Endothelial cell of umbilical vein (primary cell): ENCODE results near the gene DENND1A. TPM values are rescaled to one million over a fixed set of nuclear protein-coding genes. Genes with fewer than 3 reads are reported as not detected.

Experiments used
- BruUV-seq: library from RNA; stranded (reverse); fragments of 400-500 nt; replicated peaks from 2 replicates; lab custom pipeline; 2021; lab: Mats Ljungman, UMichigan
- CTCF ChIA-PET: fragments of 300-600, 350-600 bp; sonication (Branson Sonifier 250); formaldehyde crosslinking; loops from one replicate; lab custom pipeline; 2021; ENCODE audit warnings: antibody characterized with exemption, inconsistent platforms; lab: Charles Lee
- POLR2A ChIA-PET: fragments of 300-600, 350-600 bp; sonication (Branson Sonifier 250); formaldehyde crosslinking; loops from one replicate; lab custom pipeline; 2021; ENCODE audit warnings: antibody characterized with exemption, inconsistent platforms; lab: Charles Lee
- DNase-seq: peaks from one replicate; pipeline ENCODE4 v3.0.0-alpha.2; 2011; ENCODE audit warnings: low read depth, low spot score
- FAIRE-seq: peaks from 2 replicates; lab custom pipeline; 2011; peaks lifted over from hg19 to GRCh38; lab: Jason Lieb, UNC
- H2AFZ ChIP-seq: 2 replicates; pipeline ENCODE4 v1.6.0; 2012; ENCODE audit warnings: low read depth, low read length, control low read depth, inconsistent platforms
- H3K27ac ChIP-seq: 2 replicates; pipeline ENCODE4 v1.5.1; 2011; ENCODE audit warnings: low read depth, mild to moderate bottlenecking, control low read depth, low read length, moderate library complexity; ENCODE audit not compliant: insufficient read depth
- H3K27me3 ChIP-seq, 2 experiments: 2 replicates each; pipeline versions ENCODE4 v1.6.0 to v1.6.1; 2011; ENCODE audit warnings: low read length in 2 of 2, mixed read lengths in 1 of 2; ENCODE audit not compliant: control insufficient read depth in 2 of 2, insufficient read depth in 2 of 2
- H3K36me3 ChIP-seq, 2 experiments: 2 replicates in 1 of 2; 3 replicates in 1 of 2; pipeline ENCODE4 v1.5.1; 2011; ENCODE audit warnings: low read length in 2 of 2, mild to moderate bottlenecking in 1 of 2, moderate library complexity in 1 of 2; ENCODE audit not compliant: control insufficient read depth in 2 of 2, insufficient read depth in 2 of 2; ENCODE audit errors: extremely low read depth in 1 of 2
- H3K4me1 ChIP-seq: 3 replicates; pipeline ENCODE4 v1.5.1; 2011; ENCODE audit warnings: mild to moderate bottlenecking, low read length; ENCODE audit not compliant: control insufficient read depth, insufficient read depth; ENCODE audit errors: extremely low read depth
- H3K4me2 ChIP-seq: 2 replicates; pipeline ENCODE4 v1.6.1; 2011; ENCODE audit warnings: low read length, control low read depth, mixed read lengths; ENCODE audit not compliant: insufficient read depth
- H3K4me3 ChIP-seq, 3 experiments: fragments of 200-600 bp in 1 of 3; sonication (generic), shearing (Covaris generic) in 1 of 3; replicated peaks in 1 of 3; 2 replicates each; pipeline ENCODE4 v1.5.1; 2011 to 2016; ENCODE audit warnings: control low read depth in 3 of 3, low read length in 3 of 3, mild to moderate bottlenecking in 2 of 3, inconsistent platforms in 1 of 3, low read depth in 1 of 3, moderate library complexity in 1 of 3; ENCODE audit not compliant: insufficient read depth in 1 of 3
- H3K79me2 ChIP-seq: 2 replicates; pipeline ENCODE4 v1.6.0; 2012; ENCODE audit warnings: low read length, inconsistent platforms; ENCODE audit not compliant: control insufficient read depth, insufficient read depth
- H3K9ac ChIP-seq: replicated peaks from 2 replicates; pipeline ENCODE3; 2011; ENCODE audit warnings: low read length, control low read depth; ENCODE audit not compliant: insufficient read depth; ENCODE audit errors: extremely low read depth
- H3K9me1 ChIP-seq: replicated peaks from 3 replicates; pipeline ENCODE4 v1.6.0; 2011; ENCODE audit warnings: mild to moderate bottlenecking, low read length; ENCODE audit not compliant: control insufficient read depth, insufficient read depth; ENCODE audit errors: extremely low read depth
- H3K9me3 ChIP-seq: replicated peaks from 2 replicates; pipeline ENCODE4 v1.5.1; 2012; ENCODE audit warnings: low read length, inconsistent platforms; ENCODE audit not compliant: control insufficient read depth, insufficient read depth
- H4K20me1 ChIP-seq: replicated peaks from 2 replicates; pipeline ENCODE3; 2011; ENCODE audit warnings: mild to moderate bottlenecking, low read length; ENCODE audit not compliant: control insufficient read depth, insufficient read depth; ENCODE audit errors: extremely low read depth
- CTCF ChIP-seq, 2 donors: IDR thresholded peaks; 1 replicate in 1 of 2; 2 replicates in 1 of 2; pipeline ENCODE4 v1.5.1; 2011; ENCODE audit warnings: low read length in 2 of 2, mild to moderate bottlenecking in 2 of 2, moderate library complexity in 2 of 2, control low read depth in 1 of 2, inconsistent platforms in 1 of 2, low read depth in 1 of 2; ENCODE audit not compliant: insufficient read depth in 1 of 2; ENCODE audit errors: extremely low read depth in 1 of 2
- EZH2 ChIP-seq: IDR thresholded peaks from 2 replicates; pipeline ENCODE4 v1.6.1; 2012; ENCODE audit warnings: borderline replicate concordance, low read depth, mild to moderate bottlenecking, moderate library complexity, low read length, inconsistent platforms; ENCODE audit not compliant: severe bottlenecking
- FOS ChIP-seq: IDR thresholded peaks from 2 replicates; pipeline ENCODE4 v1.6.1; 2011; ENCODE audit warnings: mild to moderate bottlenecking, low read length, moderate library complexity, borderline replicate concordance; ENCODE audit not compliant: insufficient read depth
- GATA2 ChIP-seq: IDR thresholded peaks from 2 replicates; pipeline ENCODE4 v1.7.0; 2011; ENCODE audit warnings: low read depth, mild to moderate bottlenecking, moderate library complexity, mixed read lengths, low read length; ENCODE audit not compliant: insufficient read length, insufficient read depth
- JUN ChIP-seq: IDR thresholded peaks from 2 replicates; pipeline ENCODE4 v1.6.1; 2011; ENCODE audit warnings: borderline replicate concordance, low read depth; ENCODE audit not compliant: insufficient read length, insufficient read depth
- MAX ChIP-seq: IDR thresholded peaks from 2 replicates; pipeline ENCODE4 v1.6.1; 2011; ENCODE audit not compliant: insufficient read depth, insufficient read length
- MYC ChIP-seq: IDR thresholded peaks from one replicate; pipeline ENCODE4 v1.6.1; 2011; ENCODE audit warnings: mild to moderate bottlenecking, low read depth, low read length
- POLR2A ChIP-seq: IDR thresholded peaks from 2 replicates; pipeline ENCODE4 v1.6.1; 2012; ENCODE audit warnings: low read depth, mild to moderate bottlenecking, control low read depth, low read length
- POLR2AphosphoS5 ChIP-seq: IDR thresholded peaks from 2 replicates; pipeline ENCODE4 v1.6.1; 2012; ENCODE audit warnings: low read depth, mild to moderate bottlenecking, control low read depth, low read length, moderate library complexity; ENCODE audit not compliant: insufficient read depth
- dilution Hi-C: fragments of 300-500 bp; cut with MboI; formaldehyde crosslinking; loops from one replicate; pipeline ENCODE4 v1.15.0; 2019; ENCODE audit warnings: low sequenced_read_pairs; ENCODE audit not compliant: extremely low pct_ligation_motif_present
- intact Hi-C: fragments of 100-400 bp; cut with micrococcal nuclease; formaldehyde crosslinking; loops from one replicate; pipeline ENCODE4 v1.10.0; 2022
- polyA plus RNA-seq, 4 experiments: library from polyadenylated mRNA; depleted of rRNA in 3 of 4; stranded (reverse) in 3 of 4; unstranded in 1 of 4; fragments of >200 nt; gene quantifications; 2 replicates each; pipeline versions ENCODE4 v1.2.1 to v1.2.3, GENCODE V29; 2011 to 2012; ENCODE audit warnings: missing spikeins in 1 of 4
- total RNA-seq: library from RNA; stranded (reverse); gene quantifications from 2 replicates; pipeline ENCODE4 v1.2.3, GENCODE V29; 2021

DENND1A gene
- total and polyA plus RNA-seq, 2 donors (not counting 3 experiments of a cell fraction or from before 2014, with no cell fraction given): 18.5 to 24.5 TPM

- dilution Hi-C loops: no loop called here
- no peaks in the 10 kb centered on the region for H3K27me3 ChIP-seq
- H3K9me3 ChIP-seq: no peaks in the 10 kb centered on the region
- H4K20me1 ChIP-seq: no peaks in the 10 kb centered on the region
- no peak overlapping the region for H3K4me2 ChIP-seq
- FAIRE-seq (no peak), DNase-seq (no peak)
- TF ChIP-seq MAX (no peak), MYC (no peak), EZH2 (no peak), POLR2AphosphoS5 (no peak), POLR2A (no peak), CTCF (IDR thresholded peaks at IDR 0.05; ENCODE audit: extremely low read depth in 1 of 2, insufficient read depth in 1 of 2, low read depth in 1 of 2, low read length in 2 of 2) (no peak), FOS (no peak), GATA2 (no peak), JUN (no peak)
- H3K4me1 ChIP-seq: no peaks in the 10 kb centered on the region
- no peaks in the 10 kb centered on the region for H3K36me3 ChIP-seq
- ChIA-PET CTCF (no interaction called here), POLR2A (no interaction called here)
- no peak overlapping the region for H2AFZ ChIP-seq
- intact Hi-C loops: no loop called here
- H3K27ac ChIP-seq: no peak overlapping the region
- H3K9me1 ChIP-seq: no peaks in the 10 kb centered on the region
- no peak overlapping the region for H3K4me3 ChIP-seq
- no peaks in the 10 kb centered on the region for H3K79me2 ChIP-seq
- no peak overlapping the region for H3K9ac ChIP-seq
- BruUV-seq: no TSS peak
These were observed 278.1 kb downstream of the DENND1A start for GRCh38 chr9:123651871-123652270.
